Lower leg skin (tissue), 4 donors: ENCODE data around the gene RAB13. TPM values are rescaled to one million over a fixed set of nuclear protein-coding genes. Genes with fewer than 3 reads are reported as not detected.

Source experiments
- DNase-seq, 2 donors: peaks; one replicate each; pipeline ENCODE4 v3.0.0-alpha.2; 2019; ENCODE audit warnings: low spot score in 2 of 2
- H3K4me3 ChIP-seq: fragments of 200-600 bp; sonication (generic); 2 replicates; pipeline ENCODE4 v1.5.1; 2017; ENCODE audit warnings: mild to moderate bottlenecking, low read depth; ENCODE audit not compliant: poor library complexity, severe bottlenecking
- WGBS, 2 donors: methylation state at CpG; one replicate each; pipeline ENCODE4 v1.1.5; 2018; 5-methylcytosine and 5-hydroxymethylcytosine counted together
- intact Hi-C: fragments of 100-400 bp; cut with DNase I; formaldehyde crosslinking; loops from one replicate; pipeline ENCODE4 v1.15.0; 2023; ENCODE audit warnings: low total_unique reads
- microRNA-seq, 2 donors: library from miRNA; unstranded; fragments of <30 nt; microRNA quantifications; one replicate each; pipeline ENCODE4, GENCODE V29; 2016; ENCODE audit warnings: borderline replicate concordance in 2 of 2, borderline number of aligned reads in 1 of 2
- total RNA-seq, 4 donors: library from RNA; depleted of rRNA; stranded (reverse); fragments of >200 nt; gene quantifications; one replicate each; pipeline ENCODE4 v1.1.0, GENCODE V29; 2016
- TF ChIP-seq, protein P1 (sequence below), 3 donors: fragments of 450-650 bp; IDR thresholded peaks; one replicate each; pipeline ENCODE4 v1.5.1; 2016; ENCODE audit warnings: antibody characterized with exemption in 3 of 3, mild to moderate bottlenecking in 3 of 3, moderate library complexity in 2 of 3

RAB13 gene
- total RNA-seq, 4 donors from 2014 or later: 15.6 to 29.4 (median 25.4) TPM

DNA sequence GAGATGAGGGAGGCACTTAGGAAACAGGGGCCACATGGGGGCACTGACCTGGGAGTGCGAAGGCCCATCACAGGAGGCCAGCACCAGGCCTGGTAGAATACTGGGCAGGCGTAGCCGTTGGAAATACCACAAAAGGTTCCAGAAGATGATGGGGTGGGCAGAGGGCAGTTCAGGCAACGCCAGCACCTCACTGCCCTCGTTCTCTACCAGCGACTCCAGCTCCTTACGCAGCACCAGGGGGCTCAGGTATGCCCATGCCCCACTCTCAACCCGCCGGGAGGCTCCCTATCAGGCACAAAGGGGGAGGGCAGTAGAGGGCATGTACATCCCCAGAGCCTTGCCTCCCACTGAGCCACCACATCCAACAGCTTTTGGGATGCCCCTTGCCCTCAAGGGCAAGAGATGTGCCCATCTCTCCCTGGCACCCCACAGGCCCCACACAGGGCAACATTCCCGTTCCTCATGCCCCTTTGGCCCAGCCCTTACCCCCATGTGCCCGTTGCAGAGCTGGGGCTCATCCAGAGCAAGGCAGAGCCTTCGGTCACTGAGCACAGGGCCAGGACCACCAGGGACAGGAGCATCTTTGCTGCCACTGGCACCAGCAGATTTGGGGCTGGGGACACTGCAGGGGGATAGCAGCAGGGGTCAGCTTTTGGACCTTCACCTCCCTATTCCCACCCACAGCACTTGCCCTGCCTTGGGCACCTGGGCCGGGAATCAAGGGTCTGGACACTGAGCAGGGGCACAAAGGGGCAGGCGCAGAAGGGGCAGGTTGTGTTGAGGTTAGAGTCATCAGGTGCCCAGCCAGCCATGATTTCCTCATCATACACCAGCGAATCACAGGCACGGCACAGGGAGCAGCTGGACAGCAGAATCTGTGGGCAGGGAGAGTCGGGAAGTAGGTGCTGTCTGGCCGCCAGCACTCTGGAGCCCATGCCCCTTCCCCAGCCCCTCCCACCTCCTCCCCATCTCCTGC is 53.7 kb downstream of the RAB13 start:
- intact Hi-C loops: no loop called here
- WGBS, 2 donors: 95% methylated on average over 18 of the region's 18 CpGs
- DNase-seq: no peak
- TF ChIP-seq, protein P1, sequence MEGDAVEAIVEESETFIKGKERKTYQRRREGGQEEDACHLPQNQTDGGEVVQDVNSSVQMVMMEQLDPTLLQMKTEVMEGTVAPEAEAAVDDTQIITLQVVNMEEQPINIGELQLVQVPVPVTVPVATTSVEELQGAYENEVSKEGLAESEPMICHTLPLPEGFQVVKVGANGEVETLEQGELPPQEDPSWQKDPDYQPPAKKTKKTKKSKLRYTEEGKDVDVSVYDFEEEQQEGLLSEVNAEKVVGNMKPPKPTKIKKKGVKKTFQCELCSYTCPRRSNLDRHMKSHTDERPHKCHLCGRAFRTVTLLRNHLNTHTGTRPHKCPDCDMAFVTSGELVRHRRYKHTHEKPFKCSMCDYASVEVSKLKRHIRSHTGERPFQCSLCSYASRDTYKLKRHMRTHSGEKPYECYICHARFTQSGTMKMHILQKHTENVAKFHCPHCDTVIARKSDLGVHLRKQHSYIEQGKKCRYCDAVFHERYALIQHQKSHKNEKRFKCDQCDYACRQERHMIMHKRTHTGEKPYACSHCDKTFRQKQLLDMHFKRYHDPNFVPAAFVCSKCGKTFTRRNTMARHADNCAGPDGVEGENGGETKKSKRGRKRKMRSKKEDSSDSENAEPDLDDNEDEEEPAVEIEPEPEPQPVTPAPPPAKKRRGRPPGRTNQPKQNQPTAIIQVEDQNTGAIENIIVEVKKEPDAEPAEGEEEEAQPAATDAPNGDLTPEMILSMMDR (IDR thresholded peaks at IDR 0.05): no peak
- no peak overlapping the region for H3K4me3 ChIP-seq

Small RNAs within 50 kb of the gene (microRNA-seq; reads per million reads assigned to microRNA genes)
- 0 reads per million in 2 donors for gene MIR6737

Other genes starting within 250 kb of the RAB13 start
- gene SLC27A3, start 210.9 kb downstream of the RAB13 start, total RNA-seq: 10 to 100 TPM; 21.6 to 70.3 (median 45.3) TPM
- 10 to 100 TPM; 24.1 to 49.3 (median 29.3) TPM for gene GATAD2B, start 63.4 kb downstream of the RAB13 start, total RNA-seq
- 10 to 100 TPM; 18.4 to 31.1 (median 20.5) TPM for gene DENND4B, start 39.6 kb downstream of the RAB13 start, total RNA-seq
- gene CRTC2, start 27.7 kb downstream of the RAB13 start, total RNA-seq: 10 to 100 TPM; 14.3 to 28.1 (median 21.1) TPM
- 100 to 1,000 TPM in 2 of 4 donors, 10 to 100 TPM in 2; 88.6 to 105 (median 98.8) TPM for gene SLC39A1, start 22.8 kb downstream of the RAB13 start, total RNA-seq
- 10 to 100 TPM; 18.7 to 25.5 (median 22.9) TPM for gene CREB3L4, start 18.4 kb downstream of the RAB13 start, total RNA-seq
- 100 to 1,000 TPM; 179 to 218 (median 201) TPM for gene JTB, start 8.7 kb downstream of the RAB13 start, total RNA-seq
- 1,000 to 10,000 TPM; 2,137 to 3,917 (median 3,283) TPM for gene RPS27, start 4.4 kb upstream of the RAB13 start, total RNA-seq
- under 1 TPM in 1 of 4 donors, not detected in 3; 0.23 TPM for gene NUP210L, start 168.7 kb upstream of the RAB13 start, total RNA-seq
- 100 to 1,000 TPM; 119 to 226 (median 181) TPM for gene TPM3, start 205.8 kb upstream of the RAB13 start, total RNA-seq
- not detected for gene CFAP141, start 220.0 kb upstream of the RAB13 start, total RNA-seq
- 10 to 100 TPM; 46.0 to 74.6 (median 59.4) TPM for gene UBAP2L, start 234.6 kb upstream of the RAB13 start, total RNA-seq